ENCODE results near the gene PDZD2.

Gene PDZD2

GRCh38 chr5:31995714-31996113 lies 356.8 kb downstream of the PDZD2 start:
- DNase-seq (ENCODE audit: low read depth in 1 of 2, low spot score in 1 of 2) = no peak
- TF ChIP-seq GABPA (IDR thresholded peaks at IDR 0.05; ENCODE audit: low read depth) = no peak
- no peak for TF ChIP-seq POLR2AphosphoS5 (IDR thresholded peaks at IDR 0.05; ENCODE audit: low read depth)
- TF ChIP-seq, protein P1, sequence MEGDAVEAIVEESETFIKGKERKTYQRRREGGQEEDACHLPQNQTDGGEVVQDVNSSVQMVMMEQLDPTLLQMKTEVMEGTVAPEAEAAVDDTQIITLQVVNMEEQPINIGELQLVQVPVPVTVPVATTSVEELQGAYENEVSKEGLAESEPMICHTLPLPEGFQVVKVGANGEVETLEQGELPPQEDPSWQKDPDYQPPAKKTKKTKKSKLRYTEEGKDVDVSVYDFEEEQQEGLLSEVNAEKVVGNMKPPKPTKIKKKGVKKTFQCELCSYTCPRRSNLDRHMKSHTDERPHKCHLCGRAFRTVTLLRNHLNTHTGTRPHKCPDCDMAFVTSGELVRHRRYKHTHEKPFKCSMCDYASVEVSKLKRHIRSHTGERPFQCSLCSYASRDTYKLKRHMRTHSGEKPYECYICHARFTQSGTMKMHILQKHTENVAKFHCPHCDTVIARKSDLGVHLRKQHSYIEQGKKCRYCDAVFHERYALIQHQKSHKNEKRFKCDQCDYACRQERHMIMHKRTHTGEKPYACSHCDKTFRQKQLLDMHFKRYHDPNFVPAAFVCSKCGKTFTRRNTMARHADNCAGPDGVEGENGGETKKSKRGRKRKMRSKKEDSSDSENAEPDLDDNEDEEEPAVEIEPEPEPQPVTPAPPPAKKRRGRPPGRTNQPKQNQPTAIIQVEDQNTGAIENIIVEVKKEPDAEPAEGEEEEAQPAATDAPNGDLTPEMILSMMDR (IDR thresholded peaks at IDR 0.05; ENCODE audit: insufficient read depth, low read length) = no peak
- TF ChIP-seq REST (IDR thresholded peaks at IDR 0.05; ENCODE audit: insufficient replicate concordance, low read depth) = no peak
- TF ChIP-seq SPI1 (IDR thresholded peaks at IDR 0.05; ENCODE audit: borderline replicate concordance, low read depth) = no peak
- no peaks in the 10 kb centered on the region for H3K27me3 ChIP-seq (ENCODE audit: insufficient read depth, poor library complexity, severe bottlenecking)
- H3K27ac ChIP-seq (replicated peaks) = no peak overlapping the region
- no peak overlapping the region for H3K4me3 ChIP-seq (replicated peaks; ENCODE audit: insufficient read depth, low read length)

DNA sequence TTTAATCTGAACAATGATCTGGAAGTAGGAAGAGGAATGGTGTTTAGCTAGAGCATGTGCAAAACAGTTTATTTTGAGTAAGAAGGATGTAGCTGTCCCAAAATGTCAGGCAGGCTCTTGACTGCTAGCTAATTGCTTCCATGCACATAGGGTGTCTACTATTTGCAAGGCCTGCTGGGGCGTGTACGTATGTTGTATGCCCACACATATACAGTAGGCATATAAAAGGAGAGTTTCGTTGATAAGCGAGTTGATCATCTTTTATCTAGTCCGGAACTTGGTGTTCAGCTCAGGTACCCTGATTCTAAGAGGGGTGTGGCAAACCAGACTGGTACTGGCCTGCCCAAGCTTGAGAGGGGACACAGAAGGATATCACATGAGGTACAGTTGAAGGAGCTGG lies 358.0 kb downstream of the PDZD2 start:
- H3K27me3 ChIP-seq (ENCODE audit: insufficient read depth, poor library complexity, severe bottlenecking) = no peaks in the 10 kb centered on the region
- DNase-seq (ENCODE audit: low read depth in 1 of 2, low spot score in 1 of 2) = no peak
- H3K27ac ChIP-seq (replicated peaks) = no peak overlapping the region
- H3K4me3 ChIP-seq (replicated peaks; ENCODE audit: insufficient read depth, low read length) = no peak overlapping the region
- no peak for TF ChIP-seq REST (IDR thresholded peaks at IDR 0.05; ENCODE audit: insufficient replicate concordance, low read depth)

- H3K27me3 ChIP-seq (ENCODE audit: insufficient read depth, poor library complexity, severe bottlenecking) = no peaks in the 10 kb centered on the region
- H3K27ac ChIP-seq (replicated peaks) = no peak overlapping the region
- no peak overlapping the region for H3K4me3 ChIP-seq (replicated peaks; ENCODE audit: insufficient read depth, low read length)
- TF ChIP-seq, protein P1 (IDR thresholded peaks at IDR 0.05; ENCODE audit: insufficient read depth, low read length) = no peak
- TF ChIP-seq REST (IDR thresholded peaks at IDR 0.05; ENCODE audit: insufficient replicate concordance, low read depth) = no peak
- TF ChIP-seq POLR2AphosphoS5 (IDR thresholded peaks at IDR 0.05; ENCODE audit: low read depth) = no peak
- TF ChIP-seq SPI1 (IDR thresholded peaks at IDR 0.05; ENCODE audit: borderline replicate concordance, low read depth) = no peak
- TF ChIP-seq GABPA (IDR thresholded peaks at IDR 0.05; ENCODE audit: low read depth) = no peak
- DNase-seq (ENCODE audit: low read depth in 1 of 2, low spot score in 1 of 2) = no peak
These were observed 360.5 kb downstream of the PDZD2 start for GRCh38 chr5:31999470-31999869.

- no peak overlapping the region for H3K27ac ChIP-seq (replicated peaks)
- no peaks in the 10 kb centered on the region for H3K27me3 ChIP-seq (ENCODE audit: insufficient read depth, poor library complexity, severe bottlenecking)
- TF ChIP-seq POLR2AphosphoS5 (IDR thresholded peaks at IDR 0.05; ENCODE audit: low read depth) = no peak
- TF ChIP-seq SPI1 (IDR thresholded peaks at IDR 0.05; ENCODE audit: borderline replicate concordance, low read depth) = no peak
- TF ChIP-seq, protein P1 (IDR thresholded peaks at IDR 0.05; ENCODE audit: insufficient read depth, low read length) = no peak
- no peak for TF ChIP-seq REST (IDR thresholded peaks at IDR 0.05; ENCODE audit: insufficient replicate concordance, low read depth)
- TF ChIP-seq GABPA (IDR thresholded peaks at IDR 0.05; ENCODE audit: low read depth) = no peak
- DNase-seq (ENCODE audit: low read depth in 1 of 2, low spot score in 1 of 2) = no peak
- no peak overlapping the region for H3K4me3 ChIP-seq (replicated peaks; ENCODE audit: insufficient read depth, low read length)
These were observed 361.8 kb downstream of the PDZD2 start for GRCh38 chr5:32000731-32001130.

Data from HL-60 (cell line).